HepG2 (cell line): ENCODE measurements around the gene NDUFB10. TPM values are rescaled to one million over a fixed set of nuclear protein-coding genes. Genes with fewer than 3 reads are reported as not detected.

ENCODE experiments used
- AHR ChIP-seq: IDR thresholded peaks from 2 replicates; pipeline ENCODE4 v1.6.1; 2018; ENCODE audit warnings: missing genetic modification reagents, missing compliant biosample characterization
- KLF6 ChIP-seq: IDR thresholded peaks from 2 replicates; pipeline ENCODE4 v1.8.0; 2016; ENCODE audit warnings: missing biosample characterization, missing genetic modification reagents
- NR2C2 ChIP-seq: sonication (generic); formaldehyde crosslinking; IDR thresholded peaks from 2 replicates; pipeline ENCODE4 v1.4.0; 2020; ENCODE audit warnings: missing genetic modification reagents, mild to moderate bottlenecking, moderate library complexity, borderline replicate concordance
- XBP1 ChIP-seq: sonication (generic); formaldehyde crosslinking; IDR thresholded peaks from 2 replicates; pipeline ENCODE4 v1.5.0; 2020; ENCODE audit warnings: missing genetic modification reagents
- ZFY ChIP-seq: sonication (generic); formaldehyde crosslinking; IDR thresholded peaks from 2 replicates; pipeline ENCODE4 v1.4.0; 2020; ENCODE audit warnings: missing genetic modification reagents
- polyA plus RNA-seq, 8 experiments: library from polyadenylated mRNA; depleted of rRNA in 3 of 8; stranded (reverse) in 7 of 8; unstranded in 1 of 8; fragments of >200 nt; fragmentation: Illumina TruSeq in 4 of 8; extraction: Trizol in 4 of 8; gene quantifications; 2 replicates each; pipeline versions ENCODE4 v1.2.1 to v1.2.3, GENCODE V29; 2011 to 2016; ENCODE audit warnings: low read depth in 4 of 8, missing spikeins in 1 of 8, mixed read lengths in 1 of 8; ENCODE audit not compliant: insufficient read depth in 1 of 8
- total RNA-seq, 5 experiments: library from RNA; depleted of rRNA; stranded (reverse); fragments of >200 nt; fragmentation: Illumina TruSeq; extraction: Trizol; gene quantifications; 2 replicates each; pipeline ENCODE4 v1.2.3, GENCODE V29; 2016; ENCODE audit warnings: low read depth in 1 of 5
- TF ChIP-seq, protein P1 (sequence below): IDR thresholded peaks from 2 replicates; pipeline ENCODE4 v1.6.1; 2016; ENCODE audit warnings: low read depth, missing genetic modification reagents, missing compliant biosample characterization
- TF ChIP-seq, protein P2 (sequence below): IDR thresholded peaks from 2 replicates; pipeline ENCODE4 v1.6.1; 2016
- TF ChIP-seq, protein P3 (sequence below): sonication (generic); formaldehyde crosslinking; IDR thresholded peaks from 2 replicates; pipeline ENCODE4 v1.9.0; 2022; ENCODE audit warnings: missing genetic modification reagents, mild to moderate bottlenecking, borderline replicate concordance
- TF ChIP-seq, protein P4 (sequence below): sonication (generic); formaldehyde crosslinking; IDR thresholded peaks from 2 replicates; pipeline ENCODE4 v1.8.1; 2023; ENCODE audit warnings: mild to moderate bottlenecking, missing genetic modification reagents
- TF ChIP-seq, protein P5 (sequence below): sonication (generic); formaldehyde crosslinking; IDR thresholded peaks from 2 replicates; pipeline ENCODE4 v1.5.1; 2020; ENCODE audit warnings: mild to moderate bottlenecking, missing genetic modification reagents, moderate library complexity
- TF ChIP-seq, protein P6 (sequence below): sonication (generic); formaldehyde crosslinking; conservative IDR thresholded peaks from 2 replicates; pipeline ENCODE4 v1.8.1; 2023; ENCODE audit warnings: missing genetic modification reagents

Gene NDUFB10
- total and polyA plus RNA-seq, 2 of the 13 experiments (the other 11 are each of a cell fraction or from before 2014, with no cell fraction given): 68.6 to 157 TPM

DNA sequence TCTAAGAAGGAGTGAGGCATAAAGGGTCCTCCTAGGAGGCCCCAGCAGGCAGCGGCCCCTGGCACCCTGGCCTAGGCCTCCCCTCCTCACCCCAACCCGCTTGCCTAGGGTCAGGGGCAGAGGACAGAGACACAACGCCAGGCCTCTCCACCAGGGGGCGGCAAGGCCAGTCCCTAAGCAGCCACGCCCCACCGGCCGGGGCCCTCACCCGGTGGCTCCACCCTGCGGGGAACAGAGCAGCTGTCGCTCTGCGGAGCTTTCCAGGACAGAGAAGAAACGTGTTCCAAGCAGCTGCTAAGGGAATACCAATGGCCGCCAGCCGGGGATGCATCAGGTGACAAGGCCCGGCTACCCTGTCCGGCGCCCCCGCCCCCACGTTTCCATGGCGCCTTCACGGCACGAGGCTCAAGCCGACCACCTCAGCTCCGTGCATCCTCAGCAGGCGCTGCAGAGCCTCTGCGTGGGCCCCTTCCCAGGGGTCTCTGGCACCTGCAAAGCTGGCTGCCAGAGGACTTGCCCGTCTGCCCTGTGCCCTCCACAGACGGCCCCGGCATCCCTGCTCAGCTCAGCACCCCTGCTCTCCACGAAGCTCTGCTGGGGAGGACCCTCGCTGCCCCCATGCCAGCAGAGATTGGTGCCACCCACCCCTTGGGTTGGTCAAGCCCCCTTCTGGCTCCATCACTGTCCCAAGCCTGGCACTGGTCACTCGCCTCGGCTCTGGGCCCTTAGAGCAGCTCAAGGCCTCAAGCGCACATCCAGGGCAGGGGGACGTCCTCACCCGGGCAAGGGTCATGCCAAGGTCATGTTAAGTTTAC is 44.7 kb downstream of the NDUFB10 start (continued):
- TF ChIP-seq, protein P1, sequence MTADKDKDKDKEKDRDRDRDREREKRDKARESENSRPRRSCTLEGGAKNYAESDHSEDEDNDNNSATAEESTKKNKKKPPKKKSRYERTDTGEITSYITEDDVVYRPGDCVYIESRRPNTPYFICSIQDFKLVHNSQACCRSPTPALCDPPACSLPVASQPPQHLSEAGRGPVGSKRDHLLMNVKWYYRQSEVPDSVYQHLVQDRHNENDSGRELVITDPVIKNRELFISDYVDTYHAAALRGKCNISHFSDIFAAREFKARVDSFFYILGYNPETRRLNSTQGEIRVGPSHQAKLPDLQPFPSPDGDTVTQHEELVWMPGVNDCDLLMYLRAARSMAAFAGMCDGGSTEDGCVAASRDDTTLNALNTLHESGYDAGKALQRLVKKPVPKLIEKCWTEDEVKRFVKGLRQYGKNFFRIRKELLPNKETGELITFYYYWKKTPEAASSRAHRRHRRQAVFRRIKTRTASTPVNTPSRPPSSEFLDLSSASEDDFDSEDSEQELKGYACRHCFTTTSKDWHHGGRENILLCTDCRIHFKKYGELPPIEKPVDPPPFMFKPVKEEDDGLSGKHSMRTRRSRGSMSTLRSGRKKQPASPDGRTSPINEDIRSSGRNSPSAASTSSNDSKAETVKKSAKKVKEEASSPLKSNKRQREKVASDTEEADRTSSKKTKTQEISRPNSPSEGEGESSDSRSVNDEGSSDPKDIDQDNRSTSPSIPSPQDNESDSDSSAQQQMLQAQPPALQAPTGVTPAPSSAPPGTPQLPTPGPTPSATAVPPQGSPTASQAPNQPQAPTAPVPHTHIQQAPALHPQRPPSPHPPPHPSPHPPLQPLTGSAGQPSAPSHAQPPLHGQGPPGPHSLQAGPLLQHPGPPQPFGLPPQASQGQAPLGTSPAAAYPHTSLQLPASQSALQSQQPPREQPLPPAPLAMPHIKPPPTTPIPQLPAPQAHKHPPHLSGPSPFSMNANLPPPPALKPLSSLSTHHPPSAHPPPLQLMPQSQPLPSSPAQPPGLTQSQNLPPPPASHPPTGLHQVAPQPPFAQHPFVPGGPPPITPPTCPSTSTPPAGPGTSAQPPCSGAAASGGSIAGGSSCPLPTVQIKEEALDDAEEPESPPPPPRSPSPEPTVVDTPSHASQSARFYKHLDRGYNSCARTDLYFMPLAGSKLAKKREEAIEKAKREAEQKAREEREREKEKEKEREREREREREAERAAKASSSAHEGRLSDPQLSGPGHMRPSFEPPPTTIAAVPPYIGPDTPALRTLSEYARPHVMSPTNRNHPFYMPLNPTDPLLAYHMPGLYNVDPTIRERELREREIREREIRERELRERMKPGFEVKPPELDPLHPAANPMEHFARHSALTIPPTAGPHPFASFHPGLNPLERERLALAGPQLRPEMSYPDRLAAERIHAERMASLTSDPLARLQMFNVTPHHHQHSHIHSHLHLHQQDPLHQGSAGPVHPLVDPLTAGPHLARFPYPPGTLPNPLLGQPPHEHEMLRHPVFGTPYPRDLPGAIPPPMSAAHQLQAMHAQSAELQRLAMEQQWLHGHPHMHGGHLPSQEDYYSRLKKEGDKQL: no peak
- TF ChIP-seq, protein P2, sequence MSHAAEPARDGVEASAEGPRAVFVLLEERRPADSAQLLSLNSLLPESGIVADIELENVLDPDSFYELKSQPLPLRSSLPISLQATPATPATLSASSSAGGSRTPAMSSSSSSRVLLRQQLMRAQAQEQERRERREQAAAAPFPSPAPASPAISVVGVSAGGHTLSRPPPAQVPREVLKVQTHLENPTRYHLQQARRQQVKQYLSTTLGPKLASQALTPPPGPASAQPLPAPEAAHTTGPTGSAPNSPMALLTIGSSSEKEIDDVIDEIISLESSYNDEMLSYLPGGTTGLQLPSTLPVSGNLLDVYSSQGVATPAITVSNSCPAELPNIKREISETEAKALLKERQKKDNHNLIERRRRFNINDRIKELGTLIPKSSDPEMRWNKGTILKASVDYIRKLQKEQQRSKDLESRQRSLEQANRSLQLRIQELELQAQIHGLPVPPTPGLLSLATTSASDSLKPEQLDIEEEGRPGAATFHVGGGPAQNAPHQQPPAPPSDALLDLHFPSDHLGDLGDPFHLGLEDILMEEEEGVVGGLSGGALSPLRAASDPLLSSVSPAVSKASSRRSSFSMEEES (CRISPR knock-in tag): peak; percentile 71
- TF ChIP-seq, protein P3, sequence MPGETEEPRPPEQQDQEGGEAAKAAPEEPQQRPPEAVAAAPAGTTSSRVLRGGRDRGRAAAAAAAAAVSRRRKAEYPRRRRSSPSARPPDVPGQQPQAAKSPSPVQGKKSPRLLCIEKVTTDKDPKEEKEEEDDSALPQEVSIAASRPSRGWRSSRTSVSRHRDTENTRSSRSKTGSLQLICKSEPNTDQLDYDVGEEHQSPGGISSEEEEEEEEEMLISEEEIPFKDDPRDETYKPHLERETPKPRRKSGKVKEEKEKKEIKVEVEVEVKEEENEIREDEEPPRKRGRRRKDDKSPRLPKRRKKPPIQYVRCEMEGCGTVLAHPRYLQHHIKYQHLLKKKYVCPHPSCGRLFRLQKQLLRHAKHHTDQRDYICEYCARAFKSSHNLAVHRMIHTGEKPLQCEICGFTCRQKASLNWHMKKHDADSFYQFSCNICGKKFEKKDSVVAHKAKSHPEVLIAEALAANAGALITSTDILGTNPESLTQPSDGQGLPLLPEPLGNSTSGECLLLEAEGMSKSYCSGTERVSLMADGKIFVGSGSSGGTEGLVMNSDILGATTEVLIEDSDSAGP (CRISPR knock-in tag): peak; percentile 75
- TF ChIP-seq XBP1 (CRISPR knock-in tag) (no peak), AHR (CRISPR knock-in tag) (peak; percentile 50; the same call in 1 of the 2 replicates), NR2C2 (peak; percentile 37; the same call in 1 of the 2 replicates), KLF6 (peak; percentile 52; the same call in 1 of the 2 replicates), ZFY (CRISPR knock-in tag) (peak; percentile 61)
- TF ChIP-seq, protein P4, sequence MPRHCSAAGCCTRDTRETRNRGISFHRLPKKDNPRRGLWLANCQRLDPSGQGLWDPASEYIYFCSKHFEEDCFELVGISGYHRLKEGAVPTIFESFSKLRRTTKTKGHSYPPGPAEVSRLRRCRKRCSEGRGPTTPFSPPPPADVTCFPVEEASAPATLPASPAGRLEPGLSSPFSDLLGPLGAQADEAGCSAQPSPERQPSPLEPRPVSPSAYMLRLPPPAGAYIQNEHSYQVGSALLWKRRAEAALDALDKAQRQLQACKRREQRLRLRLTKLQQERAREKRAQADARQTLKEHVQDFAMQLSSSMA (CRISPR knock-in tag): no peak
- TF ChIP-seq, protein P5, sequence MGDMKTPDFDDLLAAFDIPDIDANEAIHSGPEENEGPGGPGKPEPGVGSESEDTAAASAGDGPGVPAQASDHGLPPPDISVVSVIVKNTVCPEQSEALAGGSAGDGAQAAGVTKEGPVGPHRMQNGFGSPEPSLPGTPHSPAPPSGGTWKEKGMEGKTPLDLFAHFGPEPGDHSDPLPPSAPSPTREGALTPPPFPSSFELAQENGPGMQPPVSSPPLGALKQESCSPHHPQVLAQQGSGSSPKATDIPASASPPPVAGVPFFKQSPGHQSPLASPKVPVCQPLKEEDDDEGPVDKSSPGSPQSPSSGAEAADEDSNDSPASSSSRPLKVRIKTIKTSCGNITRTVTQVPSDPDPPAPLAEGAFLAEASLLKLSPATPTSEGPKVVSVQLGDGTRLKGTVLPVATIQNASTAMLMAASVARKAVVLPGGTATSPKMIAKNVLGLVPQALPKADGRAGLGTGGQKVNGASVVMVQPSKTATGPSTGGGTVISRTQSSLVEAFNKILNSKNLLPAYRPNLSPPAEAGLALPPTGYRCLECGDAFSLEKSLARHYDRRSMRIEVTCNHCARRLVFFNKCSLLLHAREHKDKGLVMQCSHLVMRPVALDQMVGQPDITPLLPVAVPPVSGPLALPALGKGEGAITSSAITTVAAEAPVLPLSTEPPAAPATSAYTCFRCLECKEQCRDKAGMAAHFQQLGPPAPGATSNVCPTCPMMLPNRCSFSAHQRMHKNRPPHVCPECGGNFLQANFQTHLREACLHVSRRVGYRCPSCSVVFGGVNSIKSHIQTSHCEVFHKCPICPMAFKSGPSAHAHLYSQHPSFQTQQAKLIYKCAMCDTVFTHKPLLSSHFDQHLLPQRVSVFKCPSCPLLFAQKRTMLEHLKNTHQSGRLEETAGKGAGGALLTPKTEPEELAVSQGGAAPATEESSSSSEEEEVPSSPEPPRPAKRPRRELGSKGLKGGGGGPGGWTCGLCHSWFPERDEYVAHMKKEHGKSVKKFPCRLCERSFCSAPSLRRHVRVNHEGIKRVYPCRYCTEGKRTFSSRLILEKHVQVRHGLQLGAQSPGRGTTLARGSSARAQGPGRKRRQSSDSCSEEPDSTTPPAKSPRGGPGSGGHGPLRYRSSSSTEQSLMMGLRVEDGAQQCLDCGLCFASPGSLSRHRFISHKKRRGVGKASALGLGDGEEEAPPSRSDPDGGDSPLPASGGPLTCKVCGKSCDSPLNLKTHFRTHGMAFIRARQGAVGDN (CRISPR knock-in tag): peak; percentile 86
- TF ChIP-seq, protein P6, sequence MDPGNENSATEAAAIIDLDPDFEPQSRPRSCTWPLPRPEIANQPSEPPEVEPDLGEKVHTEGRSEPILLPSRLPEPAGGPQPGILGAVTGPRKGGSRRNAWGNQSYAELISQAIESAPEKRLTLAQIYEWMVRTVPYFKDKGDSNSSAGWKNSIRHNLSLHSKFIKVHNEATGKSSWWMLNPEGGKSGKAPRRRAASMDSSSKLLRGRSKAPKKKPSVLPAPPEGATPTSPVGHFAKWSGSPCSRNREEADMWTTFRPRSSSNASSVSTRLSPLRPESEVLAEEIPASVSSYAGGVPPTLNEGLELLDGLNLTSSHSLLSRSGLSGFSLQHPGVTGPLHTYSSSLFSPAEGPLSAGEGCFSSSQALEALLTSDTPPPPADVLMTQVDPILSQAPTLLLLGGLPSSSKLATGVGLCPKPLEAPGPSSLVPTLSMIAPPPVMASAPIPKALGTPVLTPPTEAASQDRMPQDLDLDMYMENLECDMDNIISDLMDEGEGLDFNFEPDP (CRISPR knock-in tag): no peak
